Small intestine (tissue), 7 donors: ENCODE data around the gene IP6K3. TPM values are rescaled to one million over a fixed set of nuclear protein-coding genes. Genes with fewer than 3 reads are reported as not detected.

Experiments used
- DNase-seq, 2 donors: peaks; one replicate each; pipeline versions ENCODE4 v3.0.0 to v3.0.0-alpha.2; 2013
- FAIRE-seq: peaks from 2 replicates; lab custom pipeline; 2012; peaks lifted over from hg19 to GRCh38; lab: Jason Lieb, UNC
- H3K27ac ChIP-seq, 3 donors: one replicate each; pipeline ENCODE4 v1.5.1; 2013; ENCODE audit warnings: low read length in 2 of 3, mild to moderate bottlenecking in 2 of 3, control low read depth in 1 of 3, inconsistent platforms in 1 of 3, low read depth in 1 of 3, moderate library complexity in 1 of 3
- H3K27me3 ChIP-seq, 3 donors: one replicate each; pipeline ENCODE4 v1.6.1; 2013; ENCODE audit warnings: low read length in 3 of 3, inconsistent platforms in 1 of 3; ENCODE audit not compliant: control insufficient read depth in 3 of 3, insufficient read depth in 3 of 3
- H3K36me3 ChIP-seq, 3 donors: one replicate each; pipeline ENCODE4 v1.6.1; 2013; ENCODE audit warnings: low read length in 3 of 3, inconsistent platforms in 1 of 3, low read depth in 1 of 3, mild to moderate bottlenecking in 1 of 3, moderate library complexity in 1 of 3; ENCODE audit not compliant: control insufficient read depth in 3 of 3, insufficient read depth in 2 of 3
- H3K4me1 ChIP-seq, 3 donors: one replicate each; pipeline ENCODE4 v1.6.1; 2013; ENCODE audit warnings: low read length in 2 of 3, inconsistent platforms in 1 of 3, low read depth in 1 of 3, mild to moderate bottlenecking in 1 of 3, moderate library complexity in 1 of 3; ENCODE audit not compliant: control insufficient read depth in 3 of 3, insufficient read depth in 2 of 3
- H3K4me3 ChIP-seq, 3 donors: one replicate each; pipeline ENCODE4 v1.5.1; 2013; ENCODE audit warnings: low read length in 3 of 3, control low read depth in 1 of 3, inconsistent platforms in 1 of 3, low read depth in 1 of 3, mild to moderate bottlenecking in 1 of 3, moderate library complexity in 1 of 3
- H3K9me3 ChIP-seq, 2 donors: one replicate each; pipeline ENCODE4 v1.6.1; 2013; ENCODE audit warnings: low read depth in 1 of 2, low read length in 1 of 2; ENCODE audit not compliant: control insufficient read depth in 2 of 2, insufficient read depth in 1 of 2
- WGBS, 3 donors: extraction: QIAGEN DNeasy Blood & Tissue Kit; methylation state at CpG; one replicate each; pipeline ENCODE4 v1.1.7; 2013; 5-methylcytosine and 5-hydroxymethylcytosine counted together
- polyA plus RNA-seq, 4 donors: library from polyadenylated mRNA; stranded (reverse) in 3 of 4; unstranded in 1 of 4; fragments of 200-250 nt in 3 of 4; fragments of 120-200 nt in 1 of 4; gene quantifications; one replicate each; pipeline versions ENCODE4 v1.2.1 to v1.2.3, GENCODE V29; 2013
- donor health status: healthy with polysubstance abuse.
- donor health status: control.
- donor health status: control.
- donor health status: Bipolar disorder and iron deficiency.
- donor health status: healthy.

The IP6K3 gene
- polyA plus RNA-seq, 4 donors = 0.35 to 1.0 (median 0.72) TPM

DNA sequence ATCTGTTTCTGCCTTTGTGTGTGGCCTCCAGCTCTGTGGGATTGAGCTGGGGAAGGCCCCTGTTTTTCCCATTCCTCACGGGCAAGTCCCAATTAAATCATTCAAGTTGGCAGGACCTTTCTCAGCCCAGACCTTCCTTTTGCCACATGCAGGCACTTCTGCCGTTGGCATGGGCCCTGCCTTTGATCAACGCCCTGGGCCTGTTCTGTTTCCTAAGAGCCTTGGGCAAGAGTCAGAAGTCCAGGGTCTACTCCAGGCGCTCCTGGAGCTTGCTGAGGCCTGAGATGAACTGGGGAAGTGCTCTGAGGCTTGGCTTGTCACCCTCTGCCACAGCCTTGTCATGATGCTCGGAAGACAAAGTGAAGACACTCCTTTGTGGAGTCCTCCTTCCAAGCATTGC is 7.1 kb downstream of the IP6K3 start:
- no peaks in the 10 kb centered on the region for H3K36me3 ChIP-seq
- peak; percentile 69 for DNase-seq

DNA sequence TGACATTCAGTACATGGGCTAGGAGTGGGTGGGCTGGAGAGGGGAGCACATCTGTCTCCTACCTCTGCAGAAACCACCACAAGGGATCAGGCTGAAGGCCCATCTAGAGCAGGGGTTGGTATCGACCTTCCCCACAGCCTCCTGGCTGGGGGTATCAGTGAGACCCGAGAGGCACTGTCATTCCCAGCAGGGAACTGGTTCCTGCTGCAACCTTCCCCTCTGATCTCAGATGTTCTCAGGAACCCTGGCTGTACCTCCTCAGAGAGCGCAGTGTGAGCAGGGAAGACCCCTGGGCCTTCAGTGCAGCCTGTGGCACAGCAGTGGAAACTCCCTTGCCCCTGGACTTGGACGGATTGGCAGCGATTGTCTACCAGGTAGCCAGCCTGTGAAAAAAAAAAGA is 7.8 kb downstream of the IP6K3 start:
- no peaks in the 10 kb centered on the region for H3K27me3 ChIP-seq
- no peaks in the 10 kb centered on the region for H3K9me3 ChIP-seq
- no peaks in the 10 kb centered on the region for H3K36me3 ChIP-seq
- no peak overlapping the region for H3K4me3 ChIP-seq
- no peak overlapping the region for H3K27ac ChIP-seq
- WGBS, 3 donors = 87 to 95% (median 88%) methylated on average over 5 of the region's 5 CpGs
- DNase-seq (no peak), FAIRE-seq (no peak)
- H3K4me1 ChIP-seq = peaks cover 0 to 28% (median 0%) of the 10 kb centered on the region in 3 donors

More for the DNA sequence above, 7.1 kb downstream of the IP6K3 start:
- H3K27me3 ChIP-seq = no peaks in the 10 kb centered on the region
- no peaks in the 10 kb centered on the region for H3K9me3 ChIP-seq
- peaks cover 0 to 35% (median 0%) of the 10 kb centered on the region in 3 donors for H3K4me1 ChIP-seq
- H3K4me3 ChIP-seq = no peak overlapping the region
- no peak for FAIRE-seq
- peak overlapping the region in 1 of 3 donors; percentile 68 for H3K27ac ChIP-seq
- WGBS, 3 donors = 24 to 69% (median 41%) methylated on average over 5 of the region's 5 CpGs

DNA sequence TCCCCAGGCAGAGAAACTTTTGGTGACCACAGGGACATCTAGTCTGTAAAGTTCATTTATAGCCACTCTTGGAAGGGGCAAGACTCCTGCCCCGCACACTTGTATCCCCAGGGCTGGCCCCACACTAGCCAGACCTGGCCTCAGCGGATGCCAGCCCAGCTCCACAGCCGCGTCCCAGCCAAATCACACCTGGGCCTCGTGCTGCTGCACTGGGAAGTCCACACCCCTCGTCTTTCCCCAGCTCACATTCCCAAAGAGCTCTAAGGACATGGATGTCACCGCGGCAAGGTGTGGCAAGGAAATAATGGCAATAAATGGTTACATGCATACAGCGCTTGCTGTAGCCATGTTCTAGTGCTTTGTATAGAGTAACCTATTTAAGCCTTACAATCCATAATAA is 8.6 kb downstream of the IP6K3 start:
- H3K27ac ChIP-seq = no peak overlapping the region
- peaks cover 0 to 20% (median 0%) of the 10 kb centered on the region in 3 donors for H3K4me1 ChIP-seq
- H3K4me3 ChIP-seq = no peak overlapping the region
- FAIRE-seq (no peak), DNase-seq (peak in 1 of 2 donors; percentile 39)
- no peaks in the 10 kb centered on the region for H3K9me3 ChIP-seq
- H3K27me3 ChIP-seq = no peaks in the 10 kb centered on the region
- no peaks in the 10 kb centered on the region for H3K36me3 ChIP-seq
- WGBS, 3 donors = 53 to 73% (median 59%) methylated on average over 9 of the region's 9 CpGs

DNA sequence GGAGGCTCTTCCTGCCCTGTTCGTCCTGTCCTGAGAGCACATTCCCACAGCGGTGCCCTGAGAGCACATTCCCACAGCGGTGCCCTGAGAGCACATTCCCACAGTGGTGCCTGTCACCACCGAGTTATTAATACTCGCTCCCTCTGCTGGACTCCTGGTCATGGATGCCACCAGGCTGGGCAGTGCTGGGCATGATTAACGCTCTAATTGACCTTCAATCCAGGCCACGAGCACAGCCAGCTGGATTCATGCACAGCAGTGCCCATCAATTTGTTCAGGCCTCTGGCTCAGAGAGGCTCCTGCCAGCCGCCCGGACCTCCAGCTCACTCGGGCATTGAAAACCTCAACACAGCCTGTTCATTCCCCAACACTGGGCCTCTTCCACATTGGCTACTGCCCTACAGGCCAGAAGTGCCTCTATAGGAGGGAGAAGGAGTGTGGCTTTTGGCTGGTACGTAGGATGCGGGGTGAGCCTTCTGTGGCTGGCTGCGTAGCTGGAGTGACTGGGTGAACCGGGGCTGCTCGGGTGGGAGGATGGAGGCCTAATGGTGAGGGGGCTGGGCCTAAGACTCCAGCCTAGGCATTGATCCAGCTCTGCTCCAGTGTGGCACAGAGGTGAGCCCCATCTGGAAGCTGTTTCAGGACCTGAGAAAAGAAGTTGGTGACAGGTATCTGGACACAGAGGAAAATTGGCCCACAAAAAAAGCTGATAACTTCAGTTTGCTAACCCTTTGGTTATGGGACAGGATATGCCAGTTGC is 9.3 kb downstream of the IP6K3 start:
- no peak for FAIRE-seq
- Histone ChIP-seq H3K4me3 (no peak overlapping the region), H3K4me1 (peaks cover 0 to 20% (median 0%) of the 10 kb centered on the region in 3 donors), H3K27me3 (no peaks in the 10 kb centered on the region), H3K36me3 (no peaks in the 10 kb centered on the region), H3K27ac (no peak overlapping the region), H3K9me3 (no peaks in the 10 kb centered on the region)
- 88 to 90% (median 89%) methylated on average over 15 of the region's 15 CpGs for WGBS, 3 donors
- no peak for DNase-seq

DNA sequence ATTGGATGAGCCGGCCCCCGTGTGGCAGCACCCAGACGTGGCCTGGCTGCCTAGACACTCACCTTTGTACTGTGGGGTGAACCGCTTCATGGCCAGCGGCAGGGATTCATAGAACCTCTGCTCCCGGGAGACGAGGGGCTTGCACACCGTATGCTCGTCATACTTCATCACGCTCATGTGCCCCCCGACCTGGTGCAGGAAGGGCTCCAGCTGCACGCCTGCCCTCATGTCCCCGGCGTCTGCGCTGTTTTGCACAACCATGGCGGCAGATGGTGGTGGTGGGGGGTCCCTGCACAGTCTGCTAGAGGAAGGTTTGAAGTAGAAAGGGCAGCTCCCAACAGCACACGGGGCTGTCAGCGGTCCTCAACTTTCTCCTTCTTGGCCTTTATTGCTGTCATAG is 11.5 kb downstream of the IP6K3 start:
- Histone ChIP-seq H3K36me3 (no peaks in the 10 kb centered on the region), H3K4me3 (no peak overlapping the region), H3K27ac (no peak overlapping the region), H3K27me3 (no peaks in the 10 kb centered on the region), H3K4me1 (peaks cover 0 to 13% (median 0%) of the 10 kb centered on the region in 3 donors), H3K9me3 (no peaks in the 10 kb centered on the region)
- 77 to 82% (median 79%) methylated on average over 18 of the region's 18 CpGs for whole genome bisulfite sequencing, 3 donors
- DNase-seq (no peak), FAIRE-seq (no peak)

DNA sequence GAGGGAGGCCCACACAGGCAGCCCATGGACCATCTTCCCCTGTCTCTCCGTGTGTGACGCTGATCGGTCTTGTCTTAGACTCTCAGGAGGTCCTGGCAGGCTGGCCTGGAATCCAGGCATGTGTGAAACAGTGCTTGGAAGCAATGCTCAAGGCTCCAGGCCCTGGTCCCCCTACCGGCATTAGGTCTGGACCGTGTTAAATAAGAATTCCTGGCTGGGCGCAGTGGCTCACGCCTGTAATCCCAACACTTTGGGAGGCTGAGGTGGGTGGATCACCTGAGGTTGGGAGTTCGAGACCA is 13.0 kb downstream of the IP6K3 start:
- Histone ChIP-seq H3K4me1 (no peaks in the 10 kb centered on the region), H3K36me3 (no peaks in the 10 kb centered on the region), H3K27ac (no peak overlapping the region), H3K4me3 (no peak overlapping the region), H3K9me3 (no peaks in the 10 kb centered on the region), H3K27me3 (no peaks in the 10 kb centered on the region)
- DNase-seq (no peak), FAIRE-seq (no peak)
- WGBS, 3 donors = 91 to 96% (median 96%) methylated on average over 8 of the region's 8 CpGs

DNA sequence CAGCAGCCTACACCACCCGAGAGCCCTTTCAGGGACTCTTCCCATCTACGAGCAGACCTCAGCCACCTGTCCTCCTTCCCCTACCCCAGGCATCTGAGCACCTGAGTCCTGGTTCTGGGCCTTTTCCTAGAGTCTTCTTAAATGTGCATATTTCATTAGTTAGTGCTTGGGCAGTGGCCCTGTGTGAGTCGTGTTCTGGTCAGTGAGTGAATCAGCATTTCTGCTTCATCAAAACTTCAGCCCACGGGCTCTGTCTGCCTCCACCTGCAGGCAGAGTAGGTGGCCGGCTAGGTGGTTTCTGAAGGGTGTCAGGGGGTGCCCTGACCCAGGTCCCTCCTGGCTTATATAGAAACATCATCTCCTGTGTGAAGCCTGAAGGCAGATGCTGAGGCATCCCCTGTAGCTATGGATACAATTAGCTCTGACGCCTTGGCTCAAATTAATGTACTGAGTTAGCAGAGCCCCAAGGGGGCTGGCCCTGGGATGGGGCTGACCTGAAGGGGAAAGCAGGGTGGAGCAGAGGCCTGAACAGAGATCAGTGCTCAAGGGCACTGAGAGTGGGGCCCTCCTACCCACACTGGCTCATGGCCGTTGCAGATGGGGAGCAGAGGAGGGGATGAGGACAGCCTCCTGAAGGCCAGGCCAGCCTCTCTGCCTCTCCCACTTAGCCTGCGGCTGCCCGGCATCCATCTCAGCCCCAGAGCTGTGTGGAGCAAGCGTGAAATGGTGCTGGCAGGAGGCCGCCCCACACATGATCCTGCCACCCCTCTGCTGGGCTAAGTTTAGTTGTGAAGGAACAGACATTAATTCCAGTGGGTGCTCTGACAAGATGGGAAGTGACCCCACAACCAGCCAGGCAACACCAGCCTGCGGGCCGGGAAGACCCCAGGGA is 13.6 kb downstream of the IP6K3 start:
- no peaks in the 10 kb centered on the region for H3K9me3 ChIP-seq
- 87 to 91% (median 88%) methylated on average over 13 of the region's 13 CpGs for WGBS, 3 donors
- H3K27me3 ChIP-seq = no peaks in the 10 kb centered on the region
- H3K36me3 ChIP-seq = no peaks in the 10 kb centered on the region
- H3K4me1 ChIP-seq = no peaks in the 10 kb centered on the region
- no peak overlapping the region for H3K27ac ChIP-seq
- FAIRE-seq = no peak
- no peak overlapping the region for H3K4me3 ChIP-seq
- no peak for DNase-seq

DNA sequence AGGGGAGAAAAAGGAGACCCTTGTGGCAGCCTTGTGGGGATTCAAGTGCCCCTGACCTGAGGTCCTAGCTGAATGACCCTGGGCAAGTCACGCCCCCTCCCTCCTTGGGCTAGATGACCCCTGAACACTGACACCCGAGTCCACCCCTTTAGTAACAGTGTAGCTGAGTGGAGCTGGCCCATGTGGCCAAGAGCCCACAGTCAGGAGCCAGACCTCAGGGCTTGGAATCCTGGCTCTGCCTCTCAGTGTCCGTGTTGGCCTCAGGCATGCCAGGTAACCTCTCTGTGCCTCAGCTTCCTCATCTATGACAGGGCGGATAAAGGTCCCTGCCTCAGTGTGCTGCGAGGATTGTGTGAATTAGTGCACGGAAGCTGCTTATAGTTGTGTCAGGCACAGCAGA is 14.3 kb downstream of the IP6K3 start:
- no peaks in the 10 kb centered on the region for H3K27me3 ChIP-seq
- no peak overlapping the region for H3K27ac ChIP-seq
- H3K4me1 ChIP-seq = no peaks in the 10 kb centered on the region
- 84 to 91% (median 91%) methylated on average over 6 of the region's 6 CpGs for WGBS, 3 donors
- FAIRE-seq = no peak
- H3K36me3 ChIP-seq = no peaks in the 10 kb centered on the region
- no peak overlapping the region for H3K4me3 ChIP-seq
- H3K9me3 ChIP-seq = no peaks in the 10 kb centered on the region
- DNase-seq = no peak
